Measurements from ENCODE around the gene TNFRSF11A.

The TNFRSF11A gene

GRCh38 chr18:62346333-62347088, 21.4 kb downstream of the TNFRSF11A start:
- no peak overlapping the region for H3K27ac ChIP-seq
- TF ChIP-seq ZFX (IDR thresholded peaks at IDR 0.05; ENCODE audit: borderline replicate concordance), result no peak
- no peak for TF ChIP-seq CTCF (IDR thresholded peaks at IDR 0.05)

- no peak overlapping the region for H3K27ac ChIP-seq
- TF ChIP-seq ZFX (IDR thresholded peaks at IDR 0.05; ENCODE audit: borderline replicate concordance), result no peak
- TF ChIP-seq CTCF (IDR thresholded peaks at IDR 0.05), result no peak
Observed at GRCh38 chr18:62347089-62347506, 22.0 kb downstream of the TNFRSF11A start.

GRCh38 chr18:62348474-62348873, 23.4 kb downstream of the TNFRSF11A start:
- no peak overlapping the region for H3K27ac ChIP-seq
- TF ChIP-seq ZFX (IDR thresholded peaks at IDR 0.05; ENCODE audit: borderline replicate concordance) (no peak), CTCF (IDR thresholded peaks at IDR 0.05) (no peak)

GRCh38 chr18:62353170-62353569, 28.1 kb downstream of the TNFRSF11A start:
- H3K27ac ChIP-seq, result no peak overlapping the region
- TF ChIP-seq CTCF (IDR thresholded peaks at IDR 0.05) (no peak), ZFX (IDR thresholded peaks at IDR 0.05; ENCODE audit: borderline replicate concordance) (no peak)

- TF ChIP-seq ZFX (IDR thresholded peaks at IDR 0.05; ENCODE audit: borderline replicate concordance) (no peak), CTCF (IDR thresholded peaks at IDR 0.05) (no peak)
- H3K27ac ChIP-seq, result no peak overlapping the region
Observed at GRCh38 chr18:62354151-62354550, 29.0 kb downstream of the TNFRSF11A start.

GRCh38 chr18:62357079-62357719, 32.1 kb downstream of the TNFRSF11A start:
- H3K27ac ChIP-seq, result no peak overlapping the region
- TF ChIP-seq CTCF (IDR thresholded peaks at IDR 0.05) (no peak), ZFX (IDR thresholded peaks at IDR 0.05; ENCODE audit: borderline replicate concordance) (no peak)

- H3K27ac ChIP-seq, result no peak overlapping the region
- TF ChIP-seq CTCF (IDR thresholded peaks at IDR 0.05) (no peak), ZFX (IDR thresholded peaks at IDR 0.05; ENCODE audit: borderline replicate concordance) (no peak)
Observed at GRCh38 chr18:62360805-62361204, 35.7 kb downstream of the TNFRSF11A start.

Data from 22Rv1 (cell line).